GM12878 (cell line): ENCODE measurements around the gene FTO. TPM values are rescaled to one million over a fixed set of nuclear protein-coding genes. Genes with fewer than 3 reads are reported as not detected.

ENCODE experiments used
- ATAC-seq: fragments of 200-7000 bp; cut with Tn5 transposase; 3 replicates; pipeline ENCODE4 v1.9.1; 2020; ENCODE audit warnings: mild to moderate bottlenecking, moderate library complexity
- BruUV-seq: library from RNA; stranded (reverse); fragments of 400-500 nt; replicated peaks from 2 replicates; lab custom pipeline; 2021; lab: Mats Ljungman, UMichigan
- CTCF ChIA-PET: fragments of 300-600 bp; sonication (Branson Sonifier 250); formaldehyde crosslinking; extraction: SDS; loops from one replicate; lab custom pipeline; 2021; ENCODE audit warnings: inconsistent platforms; lab: Yijun Ruan, JAX
- POLR2A ChIA-PET: fragments of 350-600 bp; formaldehyde crosslinking; extraction: SDS; loops from one replicate; lab custom pipeline; 2021; ENCODE audit warnings: inconsistent platforms; lab: Charles Lee
- RAD21 ChIA-PET: fragments of 300-600 bp; sonication (Branson Sonifier 250); formaldehyde crosslinking; loops from one replicate; lab custom pipeline; 2023; ENCODE audit warnings: antibody characterized with exemption; ENCODE audit not compliant: unreplicated experiment; lab: Charles Lee
- SMC1A ChIA-PET: fragments of 300-600 bp; sonication (Branson Sonifier 250); formaldehyde crosslinking; loops from one replicate; lab custom pipeline; 2023; ENCODE audit not compliant: unreplicated experiment, uncharacterized antibody; lab: Charles Lee
- DNase-seq: peaks from one replicate; pipeline ENCODE4 v3.0.0-alpha.2; 2011; ENCODE audit warnings: low read depth, low spot score
- FAIRE-seq: peaks from 3 replicates; lab custom pipeline; 2011; peaks lifted over from hg19 to GRCh38; lab: Jason Lieb, UNC
- H2AFZ ChIP-seq: 2 replicates; pipeline ENCODE4 v1.6.0; 2011; ENCODE audit warnings: low read depth, low read length, control low read depth; ENCODE audit not compliant: control insufficient read depth
- H3K27ac ChIP-seq: 2 replicates; pipeline ENCODE4 v1.5.1; 2011; ENCODE audit warnings: control low read depth; ENCODE audit not compliant: control insufficient read depth, insufficient read depth
- H3K27me3 ChIP-seq, 2 experiments: replicated peaks in 1 of 2; 2 replicates each; pipeline versions ENCODE4 v1.6.0 to v1.6.1; 2011; ENCODE audit warnings: low read length in 1 of 2; ENCODE audit not compliant: control insufficient read depth in 2 of 2, insufficient read depth in 2 of 2
- H3K36me3 ChIP-seq, 2 experiments: 2 replicates each; pipeline ENCODE4 v1.5.1; 2011; ENCODE audit warnings: low read length in 1 of 2; ENCODE audit not compliant: control insufficient read depth in 2 of 2, insufficient read depth in 2 of 2
- H3K4me1 ChIP-seq: 2 replicates; pipeline ENCODE4 v1.6.1; 2011; ENCODE audit warnings: mild to moderate bottlenecking, low read length, moderate library complexity, mixed read lengths; ENCODE audit not compliant: control insufficient read depth, insufficient read depth
- H3K4me2 ChIP-seq: 2 replicates; pipeline ENCODE4 v1.6.0; 2011; ENCODE audit warnings: control low read depth; ENCODE audit not compliant: control insufficient read depth, insufficient read depth
- H3K4me3 ChIP-seq: fragments of 200-600 bp; sonication (generic); 2 replicates; pipeline ENCODE4 v1.5.1; 2016
- H3K79me2 ChIP-seq: 2 replicates; pipeline ENCODE4 v1.6.0; 2011; ENCODE audit warnings: low read length; ENCODE audit not compliant: control insufficient read depth, insufficient read depth
- H3K9ac ChIP-seq: 2 replicates; pipeline ENCODE4 v1.8.0; 2011; ENCODE audit warnings: low read length, control low read depth, mixed read lengths; ENCODE audit not compliant: control insufficient read depth, insufficient read depth
- H3K9me3 ChIP-seq: replicated peaks from 3 replicates; pipeline ENCODE4 v1.5.1; 2011; ENCODE audit warnings: mild to moderate bottlenecking, low read length; ENCODE audit not compliant: control insufficient read depth, insufficient read depth
- H4K20me1 ChIP-seq: 2 replicates; pipeline ENCODE4 v1.6.0; 2011; ENCODE audit not compliant: control insufficient read depth, insufficient read depth
- BACH1 ChIP-seq: fragments of 450-650 bp; IDR thresholded peaks from 2 replicates; pipeline ENCODE4 v1.6.1; 2017; ENCODE audit warnings: mild to moderate bottlenecking, borderline replicate concordance
- CBX5 ChIP-seq: sonication (generic); IDR thresholded peaks from 2 replicates; pipeline ENCODE4 v1.6.1; 2016; ENCODE audit warnings: low read depth, moderate library complexity, mild to moderate bottlenecking, inconsistent platforms
- CHD2 ChIP-seq: IDR thresholded peaks from 2 replicates; pipeline ENCODE4 v1.6.1; 2011; ENCODE audit warnings: low read depth, low read length, improper control_type of control experiment, borderline replicate concordance
- CHD4 ChIP-seq: fragments of 200-600 bp; sonication (generic); IDR thresholded peaks from 2 replicates; pipeline ENCODE4 v1.6.1; 2016; ENCODE audit warnings: mild to moderate bottlenecking
- E2F8 ChIP-seq: fragments of 450-650 bp; IDR thresholded peaks from 2 replicates; pipeline ENCODE4 v1.6.1; 2018; ENCODE audit warnings: mild to moderate bottlenecking, low read depth, moderate library complexity; ENCODE audit not compliant: partially characterized antibody
- LARP7 ChIP-seq: fragments of 450-650 bp; IDR thresholded peaks from 2 replicates; pipeline ENCODE4 v1.6.1; 2017; ENCODE audit warnings: mild to moderate bottlenecking
- MLLT1 ChIP-seq: fragments of 450-650 bp; IDR thresholded peaks from 2 replicates; pipeline ENCODE4 v1.6.1; 2016; ENCODE audit warnings: mild to moderate bottlenecking
- MTA2 ChIP-seq: fragments of 450-650 bp; IDR thresholded peaks from 2 replicates; pipeline ENCODE4 v1.6.1; 2016; ENCODE audit warnings: low read depth, mild to moderate bottlenecking, moderate library complexity
- NFIC ChIP-seq: IDR thresholded peaks from 2 replicates; pipeline ENCODE4 v1.6.1; 2012; ENCODE audit warnings: low read depth, mild to moderate bottlenecking, inconsistent platforms, low read length, moderate library complexity
- NR2F1 ChIP-seq: fragments of 450-650 bp; conservative IDR thresholded peaks from 2 replicates; pipeline ENCODE4 v1.6.1; 2017; ENCODE audit warnings: mild to moderate bottlenecking
- RB1 ChIP-seq: fragments of 450-650 bp; formaldehyde crosslinking; IDR thresholded peaks from 2 replicates; pipeline ENCODE4 v1.6.1; 2017; ENCODE audit warnings: mild to moderate bottlenecking, borderline replicate concordance
- SMAD1 ChIP-seq: fragments of 450-650 bp; IDR thresholded peaks from 2 replicates; pipeline ENCODE4 v1.6.1; 2018; ENCODE audit warnings: mild to moderate bottlenecking, low read depth; ENCODE audit not compliant: partially characterized antibody
- SMARCA5 ChIP-seq: fragments of 450-650 bp; IDR thresholded peaks from 2 replicates; pipeline ENCODE4 v1.6.1; 2017; ENCODE audit warnings: mild to moderate bottlenecking
- SREBF2 ChIP-seq: IDR thresholded peaks from 2 replicates; pipeline ENCODE4 v1.6.1; 2012; ENCODE audit warnings: mild to moderate bottlenecking, low read length
- WGBS: methylation state at CpG from one replicate; pipeline ENCODE4 v1.1.6; 2016; ENCODE audit warnings: low lambda C conversion rate; ENCODE audit not compliant: insufficient replicate concordance, insufficient coverage; ENCODE audit errors: missing lambda C conversion rate; 5-methylcytosine and 5-hydroxymethylcytosine counted together
- in situ Hi-C: fragments of 300-500 bp; cut with MboI; formaldehyde crosslinking; loops from 9 replicates; pipeline ENCODE4 v1.14.3; 2018; ENCODE audit warnings: mixed read lengths
- intact Hi-C: fragments of 100-400 bp; cut with micrococcal nuclease; formaldehyde crosslinking; loops from one replicate; pipeline ENCODE4 v1.14.2; 2022; ENCODE audit not compliant: unreplicated experiment
- polyA plus RNA-seq, 11 experiments: library from polyadenylated mRNA; depleted of rRNA in 4 of 11; unstranded in 6 of 11; stranded (reverse) in 5 of 11; fragments of >200 nt; fragmentation: Nextera tagmentation in 4 of 11; fragmentation: Illumina TruSeq in 1 of 11; extraction: Ambion mirVana in 4 of 11; extraction: Trizol in 1 of 11; gene quantifications; 1 replicate in 1 of 11; 2 replicates in 10 of 11; pipeline versions ENCODE4 v1.2.1 to v1.2.3, GENCODE V29; 2011 to 2016; ENCODE audit warnings: inconsistent platforms in 2 of 11, missing spikeins in 2 of 11, low read depth in 1 of 11
- total RNA-seq, 4 experiments: library from RNA; depleted of rRNA in 3 of 4; stranded (reverse); fragments of >200 nt in 3 of 4; fragmentation: Illumina TruSeq in 1 of 4; extraction: Trizol in 1 of 4; gene quantifications; 2 replicates each; pipeline versions ENCODE4 v1.2.1 to v1.2.3, GENCODE V29; 2013 to 2021

Gene FTO
- total and polyA plus RNA-seq, 10 of the 15 experiments (the other 5 are each of a cell fraction or from before 2014, with no cell fraction given) = 20.1 to 55.0 (median 47.0) TPM

- TF ChIP-seq SREBF2 (no peak), CHD2 (no peak), BACH1 (no peak), NFIC (no peak)
- H3K4me1 ChIP-seq = peaks cover 3% of the 10 kb centered on the region
- SMC1A ChIA-PET = no interaction called here
- BruUV-seq = no TSS peak
- 84% methylated on average over 3 of the region's 3 CpGs for WGBS
- POLR2A ChIA-PET = no interaction called here
- no peaks in the 10 kb centered on the region for H4K20me1 ChIP-seq
- H3K9me3 ChIP-seq = peaks cover 2% of the 10 kb centered on the region; the same call in 2 of the 3 replicates
- H2AFZ ChIP-seq = no peak overlapping the region
- DNase-seq = no peak
- no peaks in the 10 kb centered on the region for H3K36me3 ChIP-seq
- H3K4me3 ChIP-seq = no peak overlapping the region
- in situ Hi-C loops = no loop called here
- CTCF ChIA-PET = no interaction called here
- intact Hi-C loops = loop anchor here (10.0 kb wide), 1 partner anchor 193 kb away; no protein-coding TSS in a partner anchor
- H3K4me2 ChIP-seq = no peak overlapping the region; the same call in 1 of the 2 replicates
- RAD21 ChIA-PET = no interaction called here
- no peak for ATAC-seq
- H3K27me3 ChIP-seq = no peaks in the 10 kb centered on the region
- peaks cover 19% of the 10 kb centered on the region for H3K79me2 ChIP-seq
- no peak overlapping the region for H3K27ac ChIP-seq
- FAIRE-seq = no peak
- H3K9ac ChIP-seq = no peak overlapping the region
Observed at GRCh38 chr16:53707671-53708070, 3.7 kb downstream of the FTO start.

- H3K36me3 ChIP-seq = no peaks in the 10 kb centered on the region
- TF ChIP-seq CHD4 (no peak), MTA2 (no peak), MLLT1 (no peak), CBX5 (no peak), RB1 (no peak), SMAD1 (no peak), SMARCA5 (no peak), NR2F1 (no peak), E2F8 (no peak), LARP7 (no peak)
- TF ChIP-seq, all 136 proteins: peak for 0
- Histone ChIP-seq H2AFZ (no peak overlapping the region), H3K27ac (no peak overlapping the region), H3K79me2 (peaks cover 19% of the 10 kb centered on the region), H3K4me2 (no peak overlapping the region), H3K9me3 (peaks cover 2% of the 10 kb centered on the region; the same call in 2 of the 3 replicates), H3K4me1 (peaks cover 3% of the 10 kb centered on the region), H3K27me3 (no peaks in the 10 kb centered on the region), H4K20me1 (no peaks in the 10 kb centered on the region), H3K4me3 (no peak overlapping the region), H3K9ac (no peak overlapping the region)
- no peak for ATAC-seq
- ChIA-PET RAD21 (interaction anchor here (0.6 kb wide), 1 partner anchor 71 kb away, joined by 4 read pairs; no protein-coding TSS in a partner anchor), CTCF (no interaction called here), POLR2A (no interaction called here), SMC1A (no interaction called here)
- intact Hi-C loops (loop anchor here (10.0 kb wide), 1 partner anchor 194 kb away; no protein-coding TSS in a partner anchor), in situ Hi-C loops (no loop called here)
- BruUV-seq = no TSS peak
- FAIRE-seq = no peak
- DNase-seq = no peak
- 50% methylated on average over 2 of the region's 2 CpGs for WGBS
Observed at GRCh38 chr16:53708490-53708889, 4.5 kb downstream of the FTO start.
